ENCODE data around the gene MT1E.

Gene MT1E

DNA sequence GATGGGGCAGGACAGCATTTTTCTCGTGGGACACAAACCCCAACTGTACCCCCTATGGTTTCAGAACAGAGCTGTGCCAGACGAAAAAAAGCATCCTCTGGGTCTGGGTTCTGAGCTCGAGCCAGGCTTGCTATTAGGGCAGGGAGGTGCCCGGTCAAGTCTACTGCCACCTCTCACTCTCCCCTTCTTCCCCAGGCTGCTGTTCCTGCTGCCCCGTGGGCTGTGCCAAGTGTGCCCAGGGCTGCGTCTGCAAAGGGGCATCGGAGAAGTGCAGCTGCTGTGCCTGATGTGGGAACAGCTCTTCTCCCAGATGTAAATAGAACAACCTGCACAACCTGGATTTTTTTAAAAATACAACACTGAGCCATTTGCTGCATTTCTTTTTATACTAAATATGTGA lies 1.1 kb downstream of the MT1E start:
- TF ChIP-seq SALL2 (tag by site-specific recombination; IDR thresholded peaks at IDR 0.05; ENCODE audit: borderline replicate concordance) (no peak), ZNF571 (tag by site-specific recombination; IDR thresholded peaks at IDR 0.05) (no peak)
- no peak overlapping the region for H3K27ac ChIP-seq (ENCODE audit: extremely low read depth, low read depth, low read length)
- no peak overlapping the region for H3K4me3 ChIP-seq (ENCODE audit: low read depth, low read length)
- H3K9me3 ChIP-seq (ENCODE audit: control insufficient read depth, insufficient read depth, low read depth, low read length), result no peaks in the 10 kb centered on the region
- H3K36me3 ChIP-seq (ENCODE audit: control insufficient read depth in 2 of 2, insufficient read depth in 1 of 2, low read length in 2 of 2), result no peaks in the 10 kb centered on the region
- POLR2A ChIA-PET, result interaction anchor here (2.6 kb wide), 1 partner anchor 18 kb away, joined by 8 read pairs; the partner anchor contains the start of gene MT2A
- no peaks in the 10 kb centered on the region; the same call in 1 of the 2 replicates for H3K4me1 ChIP-seq (ENCODE audit: control insufficient read depth, insufficient read depth, low read length)
- CTCF ChIA-PET, result interaction anchor here (0.7 to 1.3 kb wide), 3 partner anchors 9 to 75 kb away, joined by 3 to 4 read pairs (median 4); no protein-coding TSS in a partner anchor

- no peak for TF ChIP-seq ZSCAN16 (tag by site-specific recombination; IDR thresholded peaks at IDR 0.05)
- TF ChIP-seq ZNF23 (tag by site-specific recombination; IDR thresholded peaks at IDR 0.05; ENCODE audit: borderline replicate concordance), result no peak
- no peak for TF ChIP-seq ZSCAN18 (tag by site-specific recombination; IDR thresholded peaks at IDR 0.05)
- no peak for TF ChIP-seq ZFP41 (tag by site-specific recombination; IDR thresholded peaks at IDR 0.05; ENCODE audit: borderline replicate concordance)
- TF ChIP-seq ZNF112 (tag by site-specific recombination; IDR thresholded peaks at IDR 0.05), result no peak
- TF ChIP-seq ZIC2 (tag by site-specific recombination; IDR thresholded peaks at IDR 0.05), result no peak
- TF ChIP-seq ZNF416 (tag by site-specific recombination; IDR thresholded peaks at IDR 0.05), result no peak
- TF ChIP-seq, protein P1, sequence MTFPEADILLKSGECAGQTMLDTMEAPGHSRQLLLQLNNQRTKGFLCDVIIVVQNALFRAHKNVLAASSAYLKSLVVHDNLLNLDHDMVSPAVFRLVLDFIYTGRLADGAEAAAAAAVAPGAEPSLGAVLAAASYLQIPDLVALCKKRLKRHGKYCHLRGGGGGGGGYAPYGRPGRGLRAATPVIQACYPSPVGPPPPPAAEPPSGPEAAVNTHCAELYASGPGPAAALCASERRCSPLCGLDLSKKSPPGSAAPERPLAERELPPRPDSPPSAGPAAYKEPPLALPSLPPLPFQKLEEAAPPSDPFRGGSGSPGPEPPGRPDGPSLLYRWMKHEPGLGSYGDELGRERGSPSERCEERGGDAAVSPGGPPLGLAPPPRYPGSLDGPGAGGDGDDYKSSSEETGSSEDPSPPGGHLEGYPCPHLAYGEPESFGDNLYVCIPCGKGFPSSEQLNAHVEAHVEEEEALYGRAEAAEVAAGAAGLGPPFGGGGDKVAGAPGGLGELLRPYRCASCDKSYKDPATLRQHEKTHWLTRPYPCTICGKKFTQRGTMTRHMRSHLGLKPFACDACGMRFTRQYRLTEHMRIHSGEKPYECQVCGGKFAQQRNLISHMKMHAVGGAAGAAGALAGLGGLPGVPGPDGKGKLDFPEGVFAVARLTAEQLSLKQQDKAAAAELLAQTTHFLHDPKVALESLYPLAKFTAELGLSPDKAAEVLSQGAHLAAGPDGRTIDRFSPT (tag by site-specific recombination; IDR thresholded peaks at IDR 0.05), result no peak
- TF ChIP-seq ZSCAN30 (tag by site-specific recombination; IDR thresholded peaks at IDR 0.05), result no peak
- TF ChIP-seq ZBTB7A (tag by site-specific recombination; IDR thresholded peaks at IDR 0.05; ENCODE audit: low read depth), result no peak
- TF ChIP-seq CTCF (tag by site-specific recombination; IDR thresholded peaks at IDR 0.05), result no peak
- no peak for TF ChIP-seq ZNF433 (tag by site-specific recombination; IDR thresholded peaks at IDR 0.05; ENCODE audit: low read depth)
- no peak for TF ChIP-seq ZNF548 (tag by site-specific recombination; IDR thresholded peaks at IDR 0.05)
- TF ChIP-seq, protein P2, sequence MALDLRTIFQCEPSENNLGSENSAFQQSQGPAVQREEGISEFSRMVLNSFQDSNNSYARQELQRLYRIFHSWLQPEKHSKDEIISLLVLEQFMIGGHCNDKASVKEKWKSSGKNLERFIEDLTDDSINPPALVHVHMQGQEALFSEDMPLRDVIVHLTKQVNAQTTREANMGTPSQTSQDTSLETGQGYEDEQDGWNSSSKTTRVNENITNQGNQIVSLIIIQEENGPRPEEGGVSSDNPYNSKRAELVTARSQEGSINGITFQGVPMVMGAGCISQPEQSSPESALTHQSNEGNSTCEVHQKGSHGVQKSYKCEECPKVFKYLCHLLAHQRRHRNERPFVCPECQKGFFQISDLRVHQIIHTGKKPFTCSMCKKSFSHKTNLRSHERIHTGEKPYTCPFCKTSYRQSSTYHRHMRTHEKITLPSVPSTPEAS (tag by site-specific recombination; IDR thresholded peaks at IDR 0.05), result no peak
- Histone ChIP-seq H3K4me3 (ENCODE audit: low read depth, low read length) (no peak overlapping the region), H3K36me3 (ENCODE audit: control insufficient read depth in 2 of 2, insufficient read depth in 1 of 2, low read length in 2 of 2) (no peaks in the 10 kb centered on the region), H3K9me3 (ENCODE audit: control insufficient read depth, insufficient read depth, low read depth, low read length) (no peaks in the 10 kb centered on the region), H3K27ac (ENCODE audit: extremely low read depth, low read depth, low read length) (no peak overlapping the region), H3K4me1 (ENCODE audit: control insufficient read depth, insufficient read depth, low read length) (no peaks in the 10 kb centered on the region; the same call in 1 of the 2 replicates)
- POLR2A ChIA-PET, result no interaction called here
- CTCF ChIA-PET, result interaction anchor here (0.6 to 1.2 kb wide), 7 partner anchors 19 to 963 kb away, joined by 3 to 5 read pairs (median 3); no protein-coding TSS in a partner anchor
Observed at GRCh38 chr16:56628486-56629350, 3.1 kb downstream of the MT1E start.

Data from HEK293 (cell line).